Skeletal muscle tissue (tissue), 4 donors: ENCODE data around the gene ASAP2. TPM values are rescaled to one million over a fixed set of nuclear protein-coding genes. Genes with fewer than 3 reads are reported as not detected.

ENCODE experiments used
- H3K27ac ChIP-seq: one replicate; pipeline ENCODE4 v1.7.0; 2013; ENCODE audit warnings: mild to moderate bottlenecking, low read depth, low read length, inconsistent platforms
- H3K27me3 ChIP-seq, 3 donors: one replicate each; pipeline ENCODE4 v1.7.0; 2013; ENCODE audit warnings: low read length in 3 of 3; ENCODE audit not compliant: control insufficient read depth in 3 of 3, insufficient read depth in 3 of 3
- H3K36me3 ChIP-seq, 3 donors: one replicate each; pipeline ENCODE4 v1.7.0; 2013; ENCODE audit warnings: low read length in 3 of 3; ENCODE audit not compliant: control insufficient read depth in 3 of 3, insufficient read depth in 3 of 3
- H3K4me1 ChIP-seq, 3 donors: one replicate each; pipeline ENCODE4 v1.7.0; 2013; ENCODE audit warnings: low read length in 3 of 3, mild to moderate bottlenecking in 3 of 3; ENCODE audit not compliant: control insufficient read depth in 3 of 3, insufficient read depth in 3 of 3
- H3K4me3 ChIP-seq, 3 donors: one replicate each; pipeline ENCODE4 v1.7.0; 2013; ENCODE audit warnings: low read length in 3 of 3
- H3K9ac ChIP-seq, 3 donors: one replicate each; pipeline ENCODE4 v1.7.0; 2013; ENCODE audit warnings: low read length in 3 of 3, mild to moderate bottlenecking in 3 of 3, moderate library complexity in 2 of 3, low read depth in 1 of 3
- H3K9me3 ChIP-seq, 3 donors: one replicate each; pipeline ENCODE4 v1.7.0; 2013; ENCODE audit warnings: low read length in 3 of 3; ENCODE audit not compliant: control insufficient read depth in 3 of 3
- total RNA-seq: library from RNA; depleted of rRNA; stranded (reverse); fragments of >200 nt; gene quantifications from one replicate; pipeline ENCODE4 v1.2.3, GENCODE V29; 2014
- donor health status: Osteomylitis.

Gene ASAP2
- 17.7 TPM for total RNA-seq

DNA sequence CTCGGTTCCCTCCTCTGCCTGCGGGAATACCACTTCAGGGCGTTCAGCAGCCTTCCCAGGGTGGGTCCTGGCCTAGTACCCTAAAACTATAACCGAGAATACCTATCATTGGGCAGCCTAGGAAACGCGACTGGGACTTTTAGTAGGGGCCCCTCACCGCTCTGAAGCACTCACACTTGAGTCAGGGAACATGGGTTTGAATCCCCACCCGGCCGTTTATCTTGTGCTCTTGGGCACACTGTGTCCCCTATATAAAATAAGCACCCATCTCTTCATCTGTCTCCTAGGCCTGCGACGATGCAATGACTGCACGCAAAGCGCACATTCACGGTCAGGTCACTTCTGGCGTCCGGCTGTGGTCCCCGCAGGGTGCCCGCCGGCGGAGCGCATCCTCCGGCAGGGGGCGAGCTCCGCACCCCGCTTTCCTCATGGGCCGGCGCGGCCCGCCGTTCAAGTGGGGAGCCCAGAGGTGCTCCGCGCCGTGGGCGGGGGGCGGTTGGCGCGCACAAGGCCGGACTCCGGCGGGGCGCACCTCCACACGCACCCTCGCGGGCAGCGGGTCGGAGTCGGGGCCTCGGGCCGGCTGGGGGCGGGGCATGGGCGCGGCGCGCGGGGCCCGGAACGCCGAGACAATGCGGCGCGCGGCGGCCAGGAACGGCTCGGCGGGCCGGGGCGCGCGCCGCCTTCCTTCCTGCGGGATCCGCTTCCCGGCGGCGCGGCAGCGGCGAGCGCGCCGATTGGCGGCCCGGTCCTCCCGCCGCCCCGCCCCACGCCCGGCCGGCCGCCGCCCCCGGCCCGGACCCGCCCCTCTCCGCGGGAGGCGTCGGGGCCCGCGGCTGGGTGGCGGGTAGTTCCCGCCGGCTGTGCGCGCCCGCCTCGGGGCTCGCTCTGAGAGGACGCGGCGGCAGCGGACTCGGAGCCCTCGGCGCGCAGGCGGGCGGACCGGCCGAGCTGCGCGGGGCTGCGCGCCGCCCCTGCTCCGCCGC lies at the start of gene ASAP2:
Gene ASAP2 (plus strand): TSS at position 850 of the 986 bp plus-strand sequence. CDS start 293 bp downstream, outside the sequence.
- Histone ChIP-seq H3K27me3 (peaks cover 0 to 13% (median 0%) of the 10 kb centered on the region in 3 donors), H3K9me3 (no peaks in the 10 kb centered on the region), H3K36me3 (no peaks in the 10 kb centered on the region), H3K4me3 (peak within 1 kb of the TSS; percentile 74 to 83 (median 77)), H3K27ac (peak within 1 kb of the TSS; percentile 64), H3K4me1 (peaks cover 9 to 12% (median 10%) of the 10 kb centered on the region in 3 donors), H3K9ac (peak within 1 kb of the TSS; percentile 55 to 77 (median 76))

DNA sequence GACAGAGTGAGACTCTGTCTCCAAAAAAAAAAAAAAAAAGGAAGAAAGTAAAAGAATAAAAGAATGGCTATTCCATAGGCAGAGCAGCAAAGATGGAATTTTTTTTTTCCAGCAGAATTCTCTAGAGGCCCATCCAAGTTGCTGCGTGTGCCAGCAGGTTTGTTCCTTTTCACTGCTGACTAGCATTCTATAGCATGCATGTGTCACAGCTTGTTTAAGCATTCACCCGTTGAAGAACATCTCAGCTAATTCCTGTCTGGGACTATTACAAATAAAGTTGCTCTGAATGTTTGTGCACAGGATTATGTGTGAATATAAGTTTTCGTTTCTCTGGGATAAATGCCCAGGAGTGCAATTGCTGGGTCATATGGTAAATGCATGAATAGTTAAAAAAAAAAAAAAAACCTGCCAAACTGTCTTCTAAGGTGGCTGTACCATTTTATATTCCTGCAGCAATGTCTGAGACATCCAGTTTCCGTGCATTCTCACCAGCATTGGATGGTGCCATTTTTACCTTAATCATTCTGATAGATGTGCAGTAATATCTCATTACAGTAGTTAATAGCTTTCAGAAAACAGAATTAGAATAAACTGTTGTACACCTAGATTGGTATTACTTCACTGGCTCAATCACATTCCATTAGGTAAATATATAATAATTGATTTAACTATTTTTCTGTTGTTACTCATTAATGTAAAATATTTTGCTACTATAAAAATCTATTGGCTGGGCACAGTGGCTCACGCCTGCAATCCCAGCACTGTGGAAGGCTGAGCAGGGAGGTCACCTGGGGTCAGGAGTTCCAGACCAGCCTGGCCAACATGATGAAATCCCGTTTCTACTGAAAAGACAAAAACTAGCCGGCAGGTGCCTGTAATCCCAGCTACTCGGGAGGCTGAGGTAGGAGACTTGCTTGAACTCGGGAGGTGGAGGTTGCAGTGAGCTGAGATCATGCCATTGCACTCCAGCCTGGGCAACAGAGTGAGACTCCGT lies 47.5 kb upstream of the ASAP2 start:
- Histone ChIP-seq H3K9me3 (no peaks in the 10 kb centered on the region), H3K36me3 (no peaks in the 10 kb centered on the region), H3K27ac (no peak overlapping the region), H3K4me3 (no peak overlapping the region), H3K9ac (no peak overlapping the region), H3K4me1 (no peaks in the 10 kb centered on the region), H3K27me3 (peaks cover 0 to 3% (median 0%) of the 10 kb centered on the region in 3 donors)

DNA sequence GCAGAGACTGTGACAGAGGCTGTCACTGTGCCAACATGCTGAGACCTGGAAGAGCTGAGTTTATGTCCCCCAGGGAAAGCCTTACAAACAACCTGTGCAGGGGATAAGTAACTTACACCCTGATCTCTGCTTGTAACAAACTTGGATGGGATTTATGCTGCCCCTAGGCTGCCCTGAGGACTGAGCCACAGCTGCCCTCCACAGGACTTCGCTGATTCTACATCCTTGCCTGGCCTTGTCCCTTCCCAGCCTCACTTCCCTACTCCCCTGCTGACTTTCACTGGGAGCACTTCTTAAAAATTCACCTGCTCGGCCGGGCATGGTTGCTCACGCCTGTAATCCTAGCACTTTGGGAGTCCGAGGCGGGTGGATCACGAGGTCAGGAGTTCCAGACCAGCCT lies 45.9 kb upstream of the ASAP2 start:
- Histone ChIP-seq H3K27ac (no peak overlapping the region), H3K4me1 (no peaks in the 10 kb centered on the region), H3K27me3 (no peaks in the 10 kb centered on the region), H3K9ac (no peak overlapping the region), H3K9me3 (no peaks in the 10 kb centered on the region), H3K4me3 (no peak overlapping the region), H3K36me3 (no peaks in the 10 kb centered on the region)

DNA sequence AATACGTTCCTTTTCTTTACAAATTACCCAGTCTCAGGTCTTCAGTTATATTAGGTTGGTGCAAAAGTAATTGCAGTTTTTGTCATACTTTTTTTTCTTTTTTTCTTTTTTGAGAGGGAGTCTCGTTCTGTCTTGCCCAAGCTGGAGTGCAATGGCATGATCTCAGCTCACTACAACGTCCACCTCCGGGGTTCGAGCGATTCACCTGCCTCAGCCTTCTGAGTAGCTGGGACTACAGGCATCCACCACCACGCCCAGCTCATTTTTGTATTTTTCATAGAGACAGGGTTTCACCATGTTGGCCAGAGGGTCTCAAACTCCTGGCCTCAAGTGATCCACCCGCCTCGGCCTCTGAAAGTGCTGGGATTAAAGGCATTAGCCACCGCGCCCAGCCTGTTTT lies 43.8 kb upstream of the ASAP2 start:
- no peaks in the 10 kb centered on the region for H3K4me1 ChIP-seq
- H3K9ac ChIP-seq = no peak overlapping the region
- H3K4me3 ChIP-seq = no peak overlapping the region
- H3K27me3 ChIP-seq = no peaks in the 10 kb centered on the region
- H3K36me3 ChIP-seq = no peaks in the 10 kb centered on the region
- H3K27ac ChIP-seq = no peak overlapping the region
- H3K9me3 ChIP-seq = no peaks in the 10 kb centered on the region

DNA sequence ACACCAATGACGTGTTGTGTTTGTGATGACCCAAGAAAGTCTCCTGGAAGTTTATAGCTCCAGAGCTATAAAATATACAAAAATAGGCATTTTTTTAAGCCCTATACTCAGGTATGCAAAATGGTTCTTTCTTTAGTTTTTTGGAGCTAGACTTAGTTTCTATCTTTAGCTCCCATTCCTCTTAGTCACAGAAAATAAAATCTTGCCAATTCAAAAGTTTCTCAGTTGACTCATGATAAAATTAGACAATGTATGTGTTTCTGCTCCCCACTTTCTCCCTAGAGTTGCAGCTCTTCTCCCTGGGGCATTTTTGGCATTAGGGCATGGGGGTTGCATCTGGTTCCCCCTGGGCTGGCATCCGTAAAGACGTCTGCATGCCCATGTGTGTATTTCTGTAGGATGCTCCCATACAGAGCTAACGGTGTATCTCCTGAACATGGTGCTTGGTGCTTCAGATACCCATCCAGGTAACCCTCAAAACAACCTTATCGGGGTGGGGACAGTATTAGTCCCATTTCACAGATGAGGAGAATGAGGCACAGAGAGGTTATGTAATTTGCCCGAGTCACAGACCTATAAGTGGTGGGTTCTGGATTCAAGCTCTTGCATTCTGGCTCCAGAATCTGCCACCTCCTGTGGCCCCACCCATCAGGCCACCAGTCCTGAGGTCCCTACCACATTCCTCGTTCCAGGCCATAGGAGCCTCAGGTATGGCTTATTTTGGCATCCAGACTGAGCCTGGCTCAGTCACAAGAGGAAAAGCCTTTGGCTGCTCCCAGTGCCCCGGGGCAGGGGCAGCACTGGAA lies 43.1 kb upstream of the ASAP2 start:
- Histone ChIP-seq H3K4me1 (no peaks in the 10 kb centered on the region), H3K27me3 (no peaks in the 10 kb centered on the region), H3K4me3 (no peak overlapping the region), H3K9ac (no peak overlapping the region), H3K9me3 (no peaks in the 10 kb centered on the region), H3K27ac (no peak overlapping the region), H3K36me3 (no peaks in the 10 kb centered on the region)

DNA sequence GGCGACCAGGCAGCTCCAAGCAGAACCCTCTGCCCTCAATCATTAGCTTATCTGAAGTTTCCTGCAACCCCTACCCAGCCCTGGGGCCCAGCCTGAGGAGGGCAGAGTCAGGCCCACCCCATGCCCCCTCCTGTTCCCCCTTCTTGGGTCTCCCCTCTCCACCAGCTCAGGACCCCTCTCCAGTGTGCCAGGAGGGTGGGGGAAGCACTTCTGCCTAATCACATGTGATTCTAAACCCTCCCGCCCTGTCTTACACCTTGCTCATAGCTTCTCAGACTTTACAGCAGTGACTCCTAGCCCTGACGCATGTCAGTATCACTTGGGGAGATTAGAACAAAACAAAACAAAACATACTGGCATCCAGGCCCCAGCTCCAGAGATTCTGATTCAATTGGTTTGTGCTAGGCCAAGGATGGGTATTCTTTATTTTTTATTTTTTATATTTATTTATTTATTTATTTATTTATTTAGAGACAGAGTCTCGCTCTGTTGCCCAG lies 42.5 kb upstream of the ASAP2 start:
- Histone ChIP-seq H3K27ac (no peak overlapping the region), H3K9ac (no peak overlapping the region)

DNA sequence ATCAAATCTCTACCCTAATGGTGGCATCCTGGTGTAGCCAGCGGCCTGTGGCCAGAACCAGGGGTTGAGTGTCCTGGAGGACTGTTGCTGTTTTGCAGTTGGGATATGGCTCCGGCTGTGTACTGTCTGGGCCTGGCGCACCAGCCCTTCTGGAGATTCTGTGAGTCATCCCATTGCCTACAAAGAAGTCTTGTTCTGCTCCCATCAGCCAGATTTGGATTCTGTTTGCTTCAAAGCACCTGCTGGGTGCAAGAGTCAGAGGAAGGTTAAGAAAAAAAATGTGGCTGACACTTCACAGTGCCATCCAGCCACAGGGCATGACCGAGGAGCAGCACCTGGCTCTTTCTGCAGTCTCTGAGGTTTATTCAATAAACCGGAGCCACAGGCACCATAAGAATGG lies 41.0 kb upstream of the ASAP2 start:
- no peak overlapping the region for H3K27ac ChIP-seq

More for the DNA sequence above, 42.5 kb upstream of the ASAP2 start:
- H3K36me3 ChIP-seq = no peaks in the 10 kb centered on the region
- no peaks in the 10 kb centered on the region for H3K9me3 ChIP-seq
- H3K27me3 ChIP-seq = no peaks in the 10 kb centered on the region
- no peaks in the 10 kb centered on the region for H3K4me1 ChIP-seq
- no peak overlapping the region for H3K4me3 ChIP-seq

DNA sequence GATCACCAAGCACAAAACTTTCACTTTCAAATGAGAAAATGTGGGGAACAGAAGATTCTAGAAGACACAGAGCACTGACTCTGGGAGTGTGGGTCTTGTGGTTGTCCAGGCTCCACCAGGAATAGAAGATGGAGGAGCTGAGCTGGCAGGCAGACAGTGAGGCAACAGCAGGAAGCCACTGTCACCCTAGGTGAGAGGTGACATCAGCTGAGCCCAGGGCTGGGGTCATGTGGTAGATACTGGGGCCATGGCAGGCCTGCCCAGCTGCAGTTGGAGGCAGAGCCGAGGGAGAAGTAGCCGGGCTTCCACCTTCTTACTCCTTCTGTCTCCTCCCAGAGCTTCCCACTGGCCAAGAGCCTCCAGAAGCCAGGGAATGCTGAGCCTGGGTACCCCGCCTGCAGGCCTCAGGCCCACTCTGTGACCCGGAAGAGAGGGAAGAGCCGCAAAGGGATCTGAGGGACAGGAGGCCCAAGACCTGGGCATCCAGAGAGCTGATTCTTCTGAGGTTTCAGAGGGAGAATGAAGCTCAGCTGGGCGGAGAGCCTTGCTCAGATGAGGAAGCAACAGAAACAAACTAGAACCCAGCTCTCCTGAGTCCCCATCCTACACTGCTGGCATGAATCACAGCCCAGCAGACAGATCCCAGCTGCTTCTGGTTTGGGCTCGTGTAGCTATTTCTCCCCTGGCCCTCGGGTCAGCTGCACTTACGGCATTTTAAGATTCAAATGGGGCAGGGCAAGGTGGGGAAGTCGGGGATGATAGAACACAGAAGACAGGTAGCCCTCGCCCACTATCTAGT lies 39.8 kb upstream of the ASAP2 start:
- Histone ChIP-seq H3K27me3 (peaks cover 0 to 5% (median 0%) of the 10 kb centered on the region in 3 donors), H3K4me1 (no peaks in the 10 kb centered on the region), H3K36me3 (no peaks in the 10 kb centered on the region), H3K9me3 (no peaks in the 10 kb centered on the region), H3K9ac (no peak overlapping the region), H3K27ac (no peak overlapping the region), H3K4me3 (no peak overlapping the region)

More for the DNA sequence above, 41.0 kb upstream of the ASAP2 start:
- Histone ChIP-seq H3K9me3 (no peaks in the 10 kb centered on the region), H3K4me3 (no peak overlapping the region), H3K9ac (no peak overlapping the region), H3K4me1 (no peaks in the 10 kb centered on the region), H3K27me3 (peaks cover 0 to 5% (median 0%) of the 10 kb centered on the region in 3 donors), H3K36me3 (no peaks in the 10 kb centered on the region)
